HG03457 (cell line): ENCODE results near the gene LARGE1.

Source experiments
- ATAC-seq: cut with Tn5 transposase; IDR thresholded peaks from one replicate; pipeline ENCODE4 v1.9.1; 2021; ENCODE audit warnings: moderate number of reproducible peaks; ENCODE audit not compliant: unreplicated experiment

The LARGE1 gene

GRCh38 chr22:33535937-33536875, 384.1 kb downstream of the LARGE1 start:
- ATAC-seq: no peak

DNA sequence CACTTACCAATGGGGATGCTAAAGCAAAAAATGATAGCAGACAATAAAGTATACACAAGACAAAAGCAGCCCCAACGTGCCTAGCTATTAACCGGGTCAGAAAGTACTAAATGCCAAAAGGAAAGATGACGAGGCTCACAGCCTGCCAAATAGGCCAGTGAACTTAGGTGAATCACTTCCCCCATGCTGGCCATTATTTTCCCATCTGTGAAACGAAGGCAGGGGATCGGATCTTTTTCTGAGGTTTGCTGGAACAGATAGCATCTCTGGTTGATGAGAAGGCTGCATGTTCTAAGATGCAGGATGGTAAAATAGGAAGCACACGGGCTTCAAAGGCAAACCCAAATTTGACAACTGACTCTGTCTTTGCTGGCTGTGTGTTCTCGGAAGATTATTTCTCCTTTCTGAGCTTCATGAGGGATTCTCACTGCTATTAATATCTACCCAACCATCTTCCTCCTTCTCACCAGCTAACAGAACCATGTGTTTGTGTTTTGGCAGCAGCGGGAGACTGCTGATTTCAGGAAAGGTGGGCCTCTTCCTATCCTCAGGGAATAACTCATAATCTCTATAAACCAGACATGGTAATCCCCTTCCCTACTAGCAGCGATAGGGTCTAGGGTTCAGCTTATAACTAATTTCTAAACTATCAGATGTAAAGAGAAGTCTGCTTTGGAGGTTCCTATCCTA, 390.7 kb downstream of the LARGE1 start:
- ATAC-seq: no peak

- no peak for ATAC-seq
Observed at GRCh38 chr22:33528183-33528582, 392.1 kb downstream of the LARGE1 start.

DNA sequence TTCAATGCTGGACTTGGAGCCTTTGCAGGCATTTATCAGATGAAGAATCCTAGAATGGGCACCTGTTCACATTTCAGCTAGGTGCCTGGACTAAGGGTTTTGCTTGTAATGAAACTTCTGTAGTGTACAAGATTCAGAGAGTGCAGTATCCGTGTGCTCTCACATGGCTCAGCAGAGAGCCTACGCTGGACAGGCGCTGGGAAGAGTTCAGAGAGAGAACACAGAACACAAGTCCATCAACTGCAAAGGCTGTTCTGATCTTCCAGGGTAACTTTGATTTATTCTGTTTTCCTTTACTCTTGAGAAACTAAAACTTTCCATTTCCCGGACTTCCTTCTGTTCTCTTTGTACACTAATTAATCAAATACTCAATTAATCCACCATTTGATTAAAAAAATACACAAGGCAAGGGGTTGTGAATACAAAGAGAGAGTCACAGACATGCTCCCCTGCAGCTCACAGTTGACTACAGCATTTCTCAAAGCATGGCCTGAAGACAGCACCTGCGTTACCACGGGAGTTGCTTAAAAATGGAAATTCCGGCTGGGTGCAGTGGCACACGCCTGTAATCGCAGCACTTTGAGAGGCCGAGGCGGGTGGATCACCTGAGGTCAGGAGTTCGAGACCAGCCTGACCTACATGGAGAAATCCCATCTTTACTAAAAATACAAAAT, 393.7 kb downstream of the LARGE1 start:
- ATAC-seq: no peak

- ATAC-seq: no peak
Observed at GRCh38 chr22:33524511-33525260, 395.6 kb downstream of the LARGE1 start.

DNA sequence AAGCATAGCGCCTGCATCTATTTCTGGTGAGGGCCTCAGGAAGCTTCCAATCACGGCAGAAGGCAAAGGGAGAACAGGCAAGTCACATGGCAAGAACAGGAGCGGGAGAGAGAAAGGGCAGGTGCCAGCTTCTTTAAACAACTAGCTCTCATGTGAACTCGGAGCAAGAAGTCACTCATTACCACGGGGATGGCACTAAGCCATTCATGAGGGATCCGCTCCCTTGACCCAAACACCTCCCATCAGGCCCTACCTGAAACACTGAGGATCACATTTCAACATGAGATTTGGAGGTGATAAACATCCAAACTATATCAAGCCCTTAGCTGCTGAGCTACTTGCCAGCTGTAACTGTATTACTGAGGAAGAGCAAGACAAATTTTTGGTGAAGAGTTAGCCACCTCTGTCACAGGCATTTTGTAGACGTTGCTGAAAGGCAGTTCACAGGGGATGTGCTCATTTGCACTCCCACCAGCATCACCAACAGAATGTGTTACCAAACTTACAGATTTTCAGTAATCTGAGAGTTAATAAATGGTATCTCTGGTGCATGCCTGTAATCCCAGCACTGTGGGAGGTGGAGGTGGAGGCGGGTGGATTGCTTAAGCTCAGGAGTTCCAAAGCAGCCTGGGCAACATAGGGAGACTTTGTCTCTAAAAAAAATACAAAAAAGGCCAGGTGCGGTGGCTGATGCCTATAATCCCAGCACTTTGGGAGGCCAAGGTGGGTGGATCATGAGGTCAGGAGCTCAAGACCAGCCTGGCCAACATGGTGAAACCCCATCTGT, 398.2 kb downstream of the LARGE1 start:
- no peak for ATAC-seq

GRCh38 chr22:33520904-33521780, 399.1 kb downstream of the LARGE1 start:
- no peak for ATAC-seq

GRCh38 chr22:33519974-33520903, 400.0 kb downstream of the LARGE1 start:
- ATAC-seq: no peak

GRCh38 chr22:33519071-33519973, 401.0 kb downstream of the LARGE1 start:
- no peak for ATAC-seq

- ATAC-seq: no peak
Observed at GRCh38 chr22:33518405-33518804, 401.9 kb downstream of the LARGE1 start.

- ATAC-seq: no peak
Observed at GRCh38 chr22:33515795-33516194, 404.5 kb downstream of the LARGE1 start.

DNA sequence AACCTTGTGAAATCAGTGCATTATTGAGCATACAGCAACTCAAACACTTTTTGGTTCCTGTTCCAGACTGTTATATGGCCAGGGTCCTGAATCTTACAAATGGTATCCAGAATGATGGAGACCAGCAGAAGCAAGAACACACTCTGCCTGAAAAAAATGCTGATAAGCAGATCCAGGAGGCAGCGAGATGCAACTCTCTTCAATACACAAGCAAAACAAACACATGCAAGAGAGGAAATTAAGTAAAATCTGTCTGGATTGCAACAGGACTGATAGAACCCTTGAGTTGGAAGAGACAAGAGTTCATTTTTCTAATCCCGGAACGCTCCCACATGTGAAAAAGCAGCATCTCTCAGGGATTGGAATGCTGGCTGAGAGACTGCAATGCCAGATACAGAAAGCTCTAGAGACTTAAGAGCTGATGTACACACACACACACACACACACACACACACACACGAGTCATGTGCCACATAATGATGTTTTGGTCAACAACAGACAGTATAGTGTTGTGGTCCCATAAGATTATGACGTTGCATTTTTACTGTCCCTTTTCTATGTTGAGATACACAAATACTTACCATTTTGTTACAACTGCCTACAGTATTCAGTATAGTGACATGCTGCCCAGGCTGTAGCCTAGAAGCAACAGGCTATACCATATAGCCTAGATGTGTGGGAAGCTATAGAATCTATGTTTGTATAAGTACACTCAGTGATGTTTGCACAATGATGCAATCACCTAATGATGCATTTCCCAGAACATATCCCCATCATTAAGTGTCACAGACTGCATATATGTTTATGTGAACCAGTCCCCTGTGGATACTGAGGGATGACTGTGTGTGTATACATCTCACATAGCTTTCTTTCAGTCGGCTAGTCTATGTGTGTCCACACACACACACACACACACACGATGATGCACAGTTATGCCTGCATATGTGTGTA, 406.6 kb downstream of the LARGE1 start:
- no peak for ATAC-seq

DNA sequence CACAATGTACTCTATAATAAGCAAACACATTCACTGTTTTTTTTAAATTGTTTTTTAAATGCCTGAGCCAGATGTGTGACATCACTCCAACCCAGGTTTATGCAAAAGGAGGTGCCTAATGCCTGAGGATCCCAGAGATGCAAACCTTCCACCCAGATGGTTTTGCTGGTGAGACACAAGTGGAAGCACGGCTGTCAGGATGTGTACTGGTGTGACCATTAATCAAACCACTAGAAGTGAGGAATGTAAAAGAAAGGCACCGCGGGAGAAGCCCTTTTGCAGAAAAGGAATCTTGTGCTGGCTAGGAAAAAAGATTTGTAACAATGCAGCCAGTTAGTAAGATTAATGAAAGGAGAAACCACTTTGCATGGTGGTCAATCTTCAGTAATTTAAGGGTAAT, 407.4 kb downstream of the LARGE1 start:
- no peak for ATAC-seq

GRCh38 chr22:33510429-33510904, 409.8 kb downstream of the LARGE1 start:
- ATAC-seq: no peak

GRCh38 chr22:33504941-33505625, 415.2 kb downstream of the LARGE1 start:
- ATAC-seq: no peak
